Smooth muscle cell (in vitro differentiated cells): Measurements from ENCODE around the gene PTPN23. TPM values are rescaled to one million over a fixed set of nuclear protein-coding genes. Genes with fewer than 3 reads are reported as not detected.
"Not testable (repeated sequence)": the region's sequence is repeated elsewhere in the genome, so short reads cannot be mapped to it uniquely, and the experiment has no call there.

Experiments
- DNase-seq: peaks from one replicate; lab custom pipeline; 2025; ENCODE audit not compliant: unreplicated experiment; lab: John Stamatoyannopoulos, UW
- H2AFZ ChIP-seq: fragments of 200-600 bp; sonication (generic); 2 replicates; pipeline ENCODE4 v1.6.0; 2016; ENCODE audit warnings: antibody characterized with exemption, low read depth, mild to moderate bottlenecking
- H3F3A ChIP-seq: fragments of 200-600 bp; sonication (generic); 2 replicates; pipeline ENCODE4 v1.6.0; 2017; ENCODE audit warnings: antibody characterized with exemption, low read depth
- H3K27ac ChIP-seq: fragments of 200-600 bp; sonication (generic); 2 replicates; pipeline ENCODE4 v1.5.1; 2016; ENCODE audit warnings: low read depth, mild to moderate bottlenecking
- H3K27me3 ChIP-seq: fragments of 200-600 bp; sonication (generic); 2 replicates; pipeline ENCODE4 v1.6.1; 2016; ENCODE audit warnings: low read depth, mild to moderate bottlenecking
- H3K36me3 ChIP-seq: fragments of 200-600 bp; sonication (generic); 2 replicates; pipeline ENCODE4 v1.5.1; 2016; ENCODE audit warnings: low read depth
- H3K4me1 ChIP-seq: fragments of 200-600 bp; sonication (generic); 2 replicates; pipeline ENCODE4 v1.5.1; 2016; ENCODE audit warnings: low read depth
- H3K4me2 ChIP-seq: fragments of 200-600 bp; sonication (generic); 2 replicates; pipeline ENCODE4 v1.6.0; 2016; ENCODE audit warnings: mild to moderate bottlenecking
- H3K4me3 ChIP-seq: fragments of 200-600 bp; sonication (generic); 2 replicates; pipeline ENCODE4 v1.5.1; 2016; ENCODE audit warnings: mild to moderate bottlenecking
- H3K79me2 ChIP-seq: fragments of 200-600 bp; sonication (generic); 2 replicates; pipeline ENCODE4 v1.6.0; 2016; ENCODE audit warnings: low read depth, mild to moderate bottlenecking
- H3K9ac ChIP-seq: fragments of 200-600 bp; sonication (generic); 2 replicates; pipeline ENCODE4 v1.6.0; 2016; ENCODE audit warnings: low read depth
- H3K9me3 ChIP-seq: fragments of 200-600 bp; sonication (generic); replicated peaks from 2 replicates; pipeline ENCODE4 v1.5.1; 2016; ENCODE audit warnings: low read depth
- H4K20me1 ChIP-seq: fragments of 200-600 bp; sonication (generic); 2 replicates; pipeline ENCODE4 v1.6.0; 2016; ENCODE audit warnings: low read depth
- WGBS: methylation state at CpG from one replicate; pipeline ENCODE4 v1.1.7; 2016; ENCODE audit warnings: low lambda C conversion rate; 5-methylcytosine and 5-hydroxymethylcytosine counted together
- polyA plus RNA-seq: library from polyadenylated mRNA; unstranded; fragments of >200 nt; fragmentation: Nextera tagmentation; extraction: Ambion mirVana; gene quantifications from 2 replicates; pipeline ENCODE4 v1.2.1, GENCODE V29; 2016
- total RNA-seq: library from RNA; depleted of rRNA; stranded (reverse); fragments of >200 nt; gene quantifications from 2 replicates; pipeline ENCODE4 v1.2.3, GENCODE V29; 2014
- TF ChIP-seq, protein P1 (sequence below): fragments of 200-600 bp; sonication (generic); IDR thresholded peaks from 2 replicates; pipeline ENCODE4 v1.5.1; 2017; ENCODE audit warnings: borderline replicate concordance, mild to moderate bottlenecking, antibody characterized with exemption; ENCODE audit not compliant: insufficient read depth, poor library complexity, severe bottlenecking

PTPN23 gene
- total and polyA plus RNA-seq, 2 experiments from 2014 or later: 7.2 to 17.1 TPM

DNA sequence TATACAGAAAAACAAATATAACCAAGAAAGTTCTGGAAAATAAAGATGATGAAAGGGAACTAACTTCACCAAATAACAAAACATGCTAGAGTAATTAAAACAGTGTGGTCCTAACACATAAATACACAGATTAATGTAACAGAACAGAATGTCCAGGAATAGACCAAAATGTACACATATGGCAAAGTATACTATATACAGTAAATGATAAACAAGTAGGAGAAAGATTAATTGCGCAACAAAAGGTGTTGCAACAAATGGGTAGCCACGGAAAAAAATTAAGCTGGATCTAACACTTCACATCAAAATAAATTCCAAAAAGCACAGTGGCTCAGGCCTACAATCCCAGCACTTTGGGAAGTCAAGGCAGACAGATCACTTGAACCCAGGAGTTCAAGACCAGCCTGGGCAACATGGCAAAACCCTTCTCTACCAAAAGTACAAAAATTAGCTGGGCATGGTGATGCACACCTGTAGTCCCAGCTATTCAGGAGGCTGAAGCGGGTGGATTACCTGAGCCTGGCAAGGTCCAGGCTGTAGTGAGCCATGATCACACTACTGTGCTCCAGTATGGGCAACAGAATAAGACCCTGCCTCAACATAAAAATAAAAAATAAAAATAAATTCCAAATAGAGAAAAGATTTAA, 75.1 kb downstream of the PTPN23 start:
- no peaks in the 10 kb centered on the region for H3K9me3 ChIP-seq
- no peaks in the 10 kb centered on the region for H3K4me1 ChIP-seq
- no peak overlapping the region for H3K27ac ChIP-seq
- no peaks in the 10 kb centered on the region for H3F3A ChIP-seq
- no peak overlapping the region for H3K9ac ChIP-seq
- peaks cover 38% of the 10 kb centered on the region for H3K79me2 ChIP-seq
- H3K4me2 ChIP-seq: no peak overlapping the region
- WGBS: 76% methylated on average over 3 of the region's 3 CpGs
- H4K20me1 ChIP-seq: peaks cover 33% of the 10 kb centered on the region
- no peak overlapping the region for H2AFZ ChIP-seq
- DNase-seq: no peak
- TF ChIP-seq, protein P1, sequence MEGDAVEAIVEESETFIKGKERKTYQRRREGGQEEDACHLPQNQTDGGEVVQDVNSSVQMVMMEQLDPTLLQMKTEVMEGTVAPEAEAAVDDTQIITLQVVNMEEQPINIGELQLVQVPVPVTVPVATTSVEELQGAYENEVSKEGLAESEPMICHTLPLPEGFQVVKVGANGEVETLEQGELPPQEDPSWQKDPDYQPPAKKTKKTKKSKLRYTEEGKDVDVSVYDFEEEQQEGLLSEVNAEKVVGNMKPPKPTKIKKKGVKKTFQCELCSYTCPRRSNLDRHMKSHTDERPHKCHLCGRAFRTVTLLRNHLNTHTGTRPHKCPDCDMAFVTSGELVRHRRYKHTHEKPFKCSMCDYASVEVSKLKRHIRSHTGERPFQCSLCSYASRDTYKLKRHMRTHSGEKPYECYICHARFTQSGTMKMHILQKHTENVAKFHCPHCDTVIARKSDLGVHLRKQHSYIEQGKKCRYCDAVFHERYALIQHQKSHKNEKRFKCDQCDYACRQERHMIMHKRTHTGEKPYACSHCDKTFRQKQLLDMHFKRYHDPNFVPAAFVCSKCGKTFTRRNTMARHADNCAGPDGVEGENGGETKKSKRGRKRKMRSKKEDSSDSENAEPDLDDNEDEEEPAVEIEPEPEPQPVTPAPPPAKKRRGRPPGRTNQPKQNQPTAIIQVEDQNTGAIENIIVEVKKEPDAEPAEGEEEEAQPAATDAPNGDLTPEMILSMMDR: no peak
- H3K27me3 ChIP-seq: no peaks in the 10 kb centered on the region
- H3K4me3 ChIP-seq: no peak overlapping the region
- H3K36me3 ChIP-seq: no peaks in the 10 kb centered on the region

DNA sequence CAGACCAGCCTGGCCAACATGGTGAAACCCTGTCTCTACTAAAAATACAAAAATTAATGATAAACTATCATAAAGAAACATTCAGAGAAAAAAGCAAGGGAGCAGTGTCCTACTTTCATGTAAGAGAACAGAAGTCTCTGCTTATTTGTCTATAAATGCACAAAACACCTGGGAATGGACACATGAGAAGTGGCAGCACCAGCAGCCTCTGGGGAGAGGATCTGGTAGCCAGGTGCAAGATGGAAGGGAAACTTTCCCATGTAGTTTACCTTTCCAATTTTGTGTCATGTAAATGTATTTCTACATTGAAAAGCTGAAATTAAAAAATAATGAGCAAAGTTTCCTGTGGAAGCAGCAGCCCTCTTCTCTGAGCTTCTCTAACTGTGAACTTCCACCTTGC, 76.2 kb downstream of the PTPN23 start:
- H3K36me3 ChIP-seq: no peaks in the 10 kb centered on the region
- no peak overlapping the region for H3K4me2 ChIP-seq
- peaks cover 42% of the 10 kb centered on the region for H3K79me2 ChIP-seq
- H3K9ac ChIP-seq: no peak overlapping the region
- H3K27ac ChIP-seq: no peak overlapping the region
- DNase-seq: no peak
- no peak overlapping the region for H2AFZ ChIP-seq
- no peak overlapping the region for H3K4me3 ChIP-seq
- no peaks in the 10 kb centered on the region for H3F3A ChIP-seq
- no peaks in the 10 kb centered on the region for H3K27me3 ChIP-seq
- TF ChIP-seq, protein P1: no peak
- peaks cover 33% of the 10 kb centered on the region for H4K20me1 ChIP-seq
- no peaks in the 10 kb centered on the region for H3K4me1 ChIP-seq
- H3K9me3 ChIP-seq: no peaks in the 10 kb centered on the region

DNA sequence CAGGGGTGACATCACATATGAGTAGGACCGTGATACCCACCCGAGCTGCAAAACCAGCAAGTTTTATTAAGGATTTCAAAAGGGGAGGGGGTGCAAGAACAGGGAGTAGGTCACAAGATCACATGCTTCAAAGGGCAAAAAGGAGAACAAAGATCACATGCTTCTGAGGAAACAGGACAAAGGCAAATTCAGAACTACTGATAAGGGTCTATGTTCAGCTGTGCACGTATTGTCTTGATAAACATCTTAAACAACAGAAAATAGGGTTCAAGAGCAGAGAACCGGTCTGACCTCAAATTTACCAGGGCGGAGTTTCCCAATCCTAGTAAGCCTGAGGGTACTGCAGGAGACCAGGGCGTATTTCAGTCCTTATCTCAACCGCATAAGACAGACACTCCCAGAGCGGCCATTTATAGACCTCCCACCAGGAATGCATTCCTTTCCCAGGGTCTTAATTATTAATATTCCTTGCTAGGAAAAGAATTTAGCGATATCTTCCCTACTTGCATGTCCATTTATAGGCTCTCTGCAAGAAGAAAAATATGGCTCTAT, 78.8 kb downstream of the PTPN23 start:
- H3K4me2 ChIP-seq, DNase-seq, H3K9me3 ChIP-seq, H3K27ac ChIP-seq, H3F3A ChIP-seq, H3K27me3 ChIP-seq, H2AFZ ChIP-seq, H3K9ac ChIP-seq, H3K4me3 ChIP-seq, H3K36me3 ChIP-seq, H3K4me1 ChIP-seq: not testable (repeated sequence)
- peaks cover 32% of the 10 kb centered on the region for H3K79me2 ChIP-seq
- 93% methylated on average over 9 of the region's 9 CpGs for WGBS
- peaks cover 19% of the 10 kb centered on the region for H4K20me1 ChIP-seq

Other genes with a start within 250 kb of the PTPN23 start
- 28.4 and 31.4 TPM in 2 replicates for gene SETD2, start 216.9 kb upstream of the PTPN23 start, total RNA-seq
- gene SETD2, start 216.9 kb upstream of the PTPN23 start, polyA plus RNA-seq: 8.3 and 13.1 TPM in 2 replicates
- gene KIF9, start 98.2 kb upstream of the PTPN23 start, total RNA-seq: 2.2 and 5.0 TPM in 2 replicates
- 6.5 and 10.9 TPM in 2 replicates for gene KIF9, start 98.2 kb upstream of the PTPN23 start, polyA plus RNA-seq
- gene KLHL18, start 98.1 kb upstream of the PTPN23 start, total RNA-seq: 17.8 and 18.4 TPM in 2 replicates
- gene KLHL18, start 98.1 kb upstream of the PTPN23 start, polyA plus RNA-seq: 17.6 and 25.8 TPM in 2 replicates
- 22.3 and 29.2 TPM in 2 replicates for gene SCAP, start 94.9 kb downstream of the PTPN23 start, total RNA-seq
- gene SCAP, start 94.9 kb downstream of the PTPN23 start, polyA plus RNA-seq: 31.0 and 41.5 TPM in 2 replicates
- gene ELP6, start 132.7 kb downstream of the PTPN23 start, total RNA-seq: 11.1 and 25.5 TPM in 2 replicates
- 38.9 and 41.5 TPM in 2 replicates for gene ELP6, start 132.7 kb downstream of the PTPN23 start, polyA plus RNA-seq
- gene CSPG5, start 197.8 kb downstream of the PTPN23 start, total RNA-seq: 0.85 and 1.3 TPM in 2 replicates
- gene CSPG5, start 197.8 kb downstream of the PTPN23 start, polyA plus RNA-seq: 0.17 and 0.35 TPM in 2 replicates